Endothelial cell of umbilical vein (primary cell): ENCODE data around the gene SFTPB.

Source experiments
- EZH2 ChIP-seq: IDR thresholded peaks from 2 replicates; pipeline ENCODE4 v1.6.1; 2012; ENCODE audit warnings: borderline replicate concordance, low read depth, mild to moderate bottlenecking, moderate library complexity, low read length, inconsistent platforms; ENCODE audit not compliant: severe bottlenecking
- POLR2A ChIP-seq: IDR thresholded peaks from 2 replicates; pipeline ENCODE4 v1.6.1; 2012; ENCODE audit warnings: low read depth, mild to moderate bottlenecking, control low read depth, low read length
- POLR2AphosphoS5 ChIP-seq: IDR thresholded peaks from 2 replicates; pipeline ENCODE4 v1.6.1; 2012; ENCODE audit warnings: low read depth, mild to moderate bottlenecking, control low read depth, low read length, moderate library complexity; ENCODE audit not compliant: insufficient read depth
- TF ChIP-seq, protein P1 (sequence below), 2 donors: IDR thresholded peaks; 1 replicate in 1 of 2; 2 replicates in 1 of 2; pipeline ENCODE4 v1.5.1; 2011; ENCODE audit warnings: low read length in 2 of 2, mild to moderate bottlenecking in 2 of 2, moderate library complexity in 2 of 2, control low read depth in 1 of 2, inconsistent platforms in 1 of 2, low read depth in 1 of 2; ENCODE audit not compliant: insufficient read depth in 1 of 2; ENCODE audit errors: extremely low read depth in 1 of 2
- TF ChIP-seq, protein P2 (sequence below): IDR thresholded peaks from 2 replicates; pipeline ENCODE4 v1.6.1; 2011; ENCODE audit not compliant: insufficient read depth, insufficient read length

DNA sequence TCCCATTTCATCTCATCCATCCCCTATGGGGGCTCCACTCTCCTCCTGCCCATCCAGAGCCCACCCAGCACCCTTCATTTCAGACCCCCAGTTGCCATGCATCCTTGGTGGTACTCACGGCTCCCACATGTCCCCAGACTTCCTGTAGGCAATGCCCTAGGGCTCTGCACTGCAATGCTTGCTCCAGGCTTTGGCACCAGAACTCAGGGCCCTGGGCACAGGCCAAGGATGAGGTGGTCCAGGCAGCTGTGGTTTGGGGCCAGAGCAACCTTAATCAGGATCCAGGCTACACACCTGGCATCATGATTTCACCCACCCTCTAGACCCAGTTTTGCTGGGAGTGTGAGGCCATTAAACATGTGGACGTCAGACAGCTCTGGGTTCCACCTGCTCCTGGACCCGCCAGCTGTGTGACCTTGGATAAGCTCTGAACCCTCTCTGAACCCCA, 414 bp downstream of the SFTPB start:
- TF ChIP-seq POLR2AphosphoS5 (no peak), POLR2A (no peak), EZH2 (no peak)
- TF ChIP-seq, protein P1, sequence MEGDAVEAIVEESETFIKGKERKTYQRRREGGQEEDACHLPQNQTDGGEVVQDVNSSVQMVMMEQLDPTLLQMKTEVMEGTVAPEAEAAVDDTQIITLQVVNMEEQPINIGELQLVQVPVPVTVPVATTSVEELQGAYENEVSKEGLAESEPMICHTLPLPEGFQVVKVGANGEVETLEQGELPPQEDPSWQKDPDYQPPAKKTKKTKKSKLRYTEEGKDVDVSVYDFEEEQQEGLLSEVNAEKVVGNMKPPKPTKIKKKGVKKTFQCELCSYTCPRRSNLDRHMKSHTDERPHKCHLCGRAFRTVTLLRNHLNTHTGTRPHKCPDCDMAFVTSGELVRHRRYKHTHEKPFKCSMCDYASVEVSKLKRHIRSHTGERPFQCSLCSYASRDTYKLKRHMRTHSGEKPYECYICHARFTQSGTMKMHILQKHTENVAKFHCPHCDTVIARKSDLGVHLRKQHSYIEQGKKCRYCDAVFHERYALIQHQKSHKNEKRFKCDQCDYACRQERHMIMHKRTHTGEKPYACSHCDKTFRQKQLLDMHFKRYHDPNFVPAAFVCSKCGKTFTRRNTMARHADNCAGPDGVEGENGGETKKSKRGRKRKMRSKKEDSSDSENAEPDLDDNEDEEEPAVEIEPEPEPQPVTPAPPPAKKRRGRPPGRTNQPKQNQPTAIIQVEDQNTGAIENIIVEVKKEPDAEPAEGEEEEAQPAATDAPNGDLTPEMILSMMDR (IDR thresholded peaks at IDR 0.05; ENCODE audit: extremely low read depth in 1 of 2, insufficient read depth in 1 of 2, low read depth in 1 of 2, low read length in 2 of 2) = no peak
- TF ChIP-seq, protein P2, sequence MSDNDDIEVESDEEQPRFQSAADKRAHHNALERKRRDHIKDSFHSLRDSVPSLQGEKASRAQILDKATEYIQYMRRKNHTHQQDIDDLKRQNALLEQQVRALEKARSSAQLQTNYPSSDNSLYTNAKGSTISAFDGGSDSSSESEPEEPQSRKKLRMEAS = no peak
